Brain microvascular endothelial cell (primary cell): ENCODE measurements around the gene PPM1M.

Experiments used
- DNase-seq: peaks from one replicate; pipeline ENCODE4 v3.0.0-alpha.2; 2020
- H3K27ac ChIP-seq: fragments of 250-450 bp; sonication (Bioruptor Pico); 2 replicates; pipeline ENCODE4 v1.5.1; 2020; ENCODE audit warnings: mild to moderate bottlenecking, moderate library complexity
- H3K27me3 ChIP-seq: fragments of 250-450 bp; sonication (Bioruptor Pico); replicated peaks from 2 replicates; pipeline ENCODE4 v1.5.1; 2020; ENCODE audit warnings: mild to moderate bottlenecking
- H3K36me3 ChIP-seq: fragments of 250-450 bp; sonication (Bioruptor Pico); replicated peaks from 2 replicates; pipeline ENCODE4 v1.5.1; 2020; ENCODE audit warnings: mild to moderate bottlenecking
- H3K4me3 ChIP-seq: 2 replicates; pipeline ENCODE4 v1.5.1; 2011; ENCODE audit warnings: low read depth, mild to moderate bottlenecking, control low read depth, low read length, moderate library complexity
- CTCF ChIP-seq: IDR thresholded peaks from 2 replicates; pipeline ENCODE4 v1.5.1; 2011; ENCODE audit warnings: low read depth, mild to moderate bottlenecking, moderate library complexity, low read length, control low read depth, inconsistent platforms; ENCODE audit errors: missing control alignments
- in situ Hi-C: cut with HindIII; loops from 2 replicates; pipeline ENCODE4 v1.10.0; 2017; ENCODE audit warnings: low sequenced_read_pairs, low pct_ligation_motif_present

The PPM1M gene

GRCh38 chr3:52222319-52223221, 23.0 kb upstream of the PPM1M start:
- no peak overlapping the region for H3K27ac ChIP-seq

DNA sequence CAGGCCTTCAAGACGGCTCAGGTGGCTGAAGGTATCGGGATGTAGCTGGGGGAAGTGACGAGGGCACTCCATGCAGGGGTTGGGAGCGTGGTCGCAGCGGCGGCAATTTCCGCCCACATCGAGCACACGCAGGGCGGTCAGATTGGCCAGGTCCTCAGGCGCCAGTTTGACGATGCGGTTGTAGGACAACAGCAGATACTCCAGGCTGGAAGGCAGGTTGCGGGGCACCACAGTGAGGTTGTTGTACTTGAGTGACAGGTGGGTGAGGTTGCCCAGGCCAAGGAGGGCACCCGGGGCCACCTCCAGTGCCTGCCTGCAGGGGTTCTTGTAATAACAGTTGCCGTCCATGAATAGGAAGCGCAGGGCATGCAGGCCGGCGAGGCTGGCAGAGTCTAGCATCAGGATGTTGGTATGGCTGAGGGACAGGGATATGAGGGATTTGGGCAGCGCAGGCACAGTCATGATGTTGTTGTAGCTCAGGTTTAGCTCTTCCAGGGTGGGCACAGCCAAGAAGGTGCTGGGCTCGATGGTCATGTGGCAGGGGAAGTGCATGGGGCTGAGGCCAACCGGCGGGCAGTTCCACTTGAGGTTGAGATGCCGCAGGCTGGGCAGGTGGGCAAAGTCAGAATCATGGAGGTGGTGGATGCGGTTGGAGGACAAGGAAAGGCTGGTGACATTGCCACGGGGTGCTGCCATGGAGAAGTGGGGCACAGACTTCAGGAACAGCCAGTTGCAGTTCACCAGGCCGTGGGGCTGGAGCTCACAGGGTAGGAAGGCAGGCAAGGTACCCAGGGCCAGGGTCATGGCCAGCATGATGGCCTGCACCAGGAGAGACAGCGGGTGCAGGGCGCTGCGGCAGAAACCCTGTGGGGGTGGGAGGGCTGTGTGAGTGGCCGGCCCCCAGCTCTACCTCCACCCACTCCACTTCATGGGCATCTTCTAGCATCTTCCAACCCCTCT, 21.8 kb upstream of the PPM1M start:
- Histone ChIP-seq H3K4me3 (no peak overlapping the region), H3K27ac (no peak overlapping the region), H3K27me3 (no peaks in the 10 kb centered on the region), H3K36me3 (peaks cover 2% of the 10 kb centered on the region)
- in situ Hi-C loops: no loop called here
- no peak for TF ChIP-seq CTCF
- no peak for DNase-seq

More at GRCh38 chr3:52222319-52223221, 23.0 kb upstream of the PPM1M start:
- DNase-seq: no peak
- in situ Hi-C loops: no loop called here
- TF ChIP-seq CTCF: no peak
- Histone ChIP-seq H3K27me3 (no peaks in the 10 kb centered on the region), H3K4me3 (no peak overlapping the region), H3K36me3 (no peaks in the 10 kb centered on the region)

DNA sequence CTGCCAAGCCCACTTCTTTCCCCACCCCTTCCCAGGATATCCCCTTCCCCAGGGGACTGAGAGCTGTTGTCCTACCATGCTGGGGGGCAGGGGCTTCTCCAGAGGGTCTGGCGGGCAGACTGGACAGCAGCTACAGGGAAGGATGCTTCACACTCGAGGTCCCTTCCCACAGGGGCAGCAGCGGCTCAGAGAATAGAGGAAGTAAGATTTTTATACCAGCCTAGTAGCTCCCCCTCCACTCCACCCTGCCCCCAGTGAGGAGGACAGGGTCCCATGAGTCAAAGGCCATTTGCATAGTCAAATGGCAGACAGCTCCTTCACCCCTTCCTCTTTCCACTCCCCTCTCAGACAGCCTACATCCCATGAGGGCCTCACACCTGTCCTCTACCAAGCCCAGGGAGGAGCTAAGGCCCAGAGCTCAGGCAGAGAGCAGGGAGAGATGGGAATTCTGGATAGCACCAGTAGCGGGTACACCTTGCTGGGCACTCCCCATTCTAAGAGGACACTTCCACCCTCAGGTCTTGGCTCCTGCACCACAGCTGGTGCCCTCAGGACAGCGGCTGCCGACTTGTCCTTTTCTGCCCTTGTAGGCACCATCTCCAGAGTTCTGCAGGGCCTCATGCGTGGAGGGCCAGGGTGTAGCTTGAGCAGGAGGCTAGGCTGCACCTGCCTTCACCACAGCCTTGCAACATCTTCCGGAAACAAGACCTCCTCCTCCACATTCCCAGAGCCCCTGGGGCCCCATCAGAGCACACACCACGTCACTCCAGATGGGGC, 19.9 kb upstream of the PPM1M start, which contains the start of gene TLR9:
Gene TLR9, minus strand, starts transcription at position 194 of the 777 bp plus-strand sequence. Its CDS starts 116 bp downstream, at position 78.
- peaks cover 21% of the 10 kb centered on the region for H3K36me3 ChIP-seq
- no peak within 1 kb of the TSS for H3K4me3 ChIP-seq
- no peak for TF ChIP-seq CTCF
- H3K27ac ChIP-seq: no peak within 1 kb of the TSS
- H3K27me3 ChIP-seq: no peaks in the 10 kb centered on the region
- no peak for DNase-seq
- in situ Hi-C loops: no loop called here

- no peaks in the 10 kb centered on the region for H3K27me3 ChIP-seq
- peaks cover 28% of the 10 kb centered on the region for H3K36me3 ChIP-seq
- H3K27ac ChIP-seq: no peak overlapping the region
- no peak for TF ChIP-seq CTCF
- DNase-seq: no peak
- H3K4me3 ChIP-seq: no peak overlapping the region
- in situ Hi-C loops: no loop called here
Observed at GRCh38 chr3:52226229-52226817, 19.2 kb upstream of the PPM1M start.

- Histone ChIP-seq H3K4me3 (no peak overlapping the region), H3K27me3 (no peaks in the 10 kb centered on the region), H3K27ac (no peak overlapping the region), H3K36me3 (peaks cover 36% of the 10 kb centered on the region)
- TF ChIP-seq CTCF: peak; percentile 16
- in situ Hi-C loops: no loop called here
- no peak for DNase-seq
Observed at GRCh38 chr3:52227117-52227516, 18.4 kb upstream of the PPM1M start.
